GM20431 (cell line): ENCODE data around the gene DNAAF1.
"Not testable (repeated sequence)": the region's sequence is repeated elsewhere in the genome, so short reads cannot be mapped to it uniquely, and the experiment has no call there.

Experiments used
- in situ Hi-C: fragments of 300-500 bp; cut with MseI, MboI; formaldehyde crosslinking; loops from one replicate; pipeline ENCODE4 v1.15.0; 2020; ENCODE audit warnings: low sequenced_read_pairs; ENCODE audit not compliant: unreplicated experiment

Gene DNAAF1

DNA sequence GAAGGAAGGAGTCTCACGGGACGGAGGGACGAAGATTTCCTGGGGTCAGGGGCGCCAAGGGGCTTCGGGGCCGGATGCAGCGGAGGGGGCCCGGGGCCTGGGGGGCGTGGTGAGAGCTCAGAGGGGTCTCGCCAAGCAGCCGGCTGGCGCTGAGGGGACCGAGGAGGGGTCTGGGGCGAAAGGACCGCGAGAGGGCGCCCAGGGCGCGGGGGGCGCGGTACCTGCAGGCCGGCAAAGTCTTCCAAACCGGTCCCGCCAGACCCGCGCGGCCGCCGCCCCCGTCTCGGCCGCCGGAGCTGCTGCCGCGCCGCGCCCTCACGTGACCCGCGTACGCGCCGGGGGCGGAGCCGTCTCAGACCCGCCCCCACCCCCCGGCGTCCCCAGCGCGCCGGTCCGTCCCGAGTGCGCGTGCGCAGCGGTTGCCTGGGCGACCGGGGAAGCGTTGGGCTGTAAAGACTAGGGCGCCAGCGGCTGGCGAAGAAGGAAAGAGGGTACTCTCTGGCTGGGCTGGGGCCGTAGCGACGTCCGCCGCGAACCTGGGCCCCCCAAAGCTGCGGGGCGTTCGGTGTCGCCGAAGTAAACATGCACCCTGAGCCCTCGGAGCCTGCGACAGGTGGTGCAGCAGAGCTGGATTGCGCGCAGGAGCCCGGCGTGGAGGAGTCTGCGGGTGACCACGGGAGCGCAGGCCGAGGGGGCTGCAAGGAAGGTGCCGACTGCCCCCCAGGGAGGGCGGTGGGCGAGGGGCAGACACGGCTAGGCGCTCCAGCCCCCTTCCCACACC lies at the start of gene DNAAF1, which contains the start of gene HSDL1:
DNAAF1 (plus strand) TSS at position 450 of the 781 bp plus-strand sequence; CDS start at position 583, 133 bp downstream.
HSDL1 (minus strand) TSS at position 319 of the 781 bp plus-strand sequence. CDS start 13,856 bp downstream, outside the sequence.
- in situ Hi-C loops, result no loop called here

DNA sequence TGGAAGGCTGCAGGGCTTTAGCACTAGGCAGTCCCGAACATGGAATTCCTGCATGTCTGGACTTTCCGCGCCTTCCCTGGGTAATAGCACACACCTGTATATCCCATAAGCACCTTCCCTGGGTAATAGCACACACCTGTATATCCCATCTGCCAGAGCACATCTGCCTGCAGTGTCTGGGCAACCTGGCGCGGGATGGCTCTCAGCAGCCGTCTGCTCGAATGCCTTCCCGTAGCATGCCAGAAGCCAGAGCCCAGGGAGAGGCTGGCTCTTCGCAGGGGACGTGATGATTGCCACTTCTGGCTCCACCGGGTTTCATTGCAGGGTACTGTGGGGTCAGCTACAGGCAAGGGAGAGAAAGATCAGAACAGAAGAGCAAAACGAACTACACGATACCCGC lies 49.6 kb upstream of the DNAAF1 start:
- in situ Hi-C loops, result no loop called here

DNA sequence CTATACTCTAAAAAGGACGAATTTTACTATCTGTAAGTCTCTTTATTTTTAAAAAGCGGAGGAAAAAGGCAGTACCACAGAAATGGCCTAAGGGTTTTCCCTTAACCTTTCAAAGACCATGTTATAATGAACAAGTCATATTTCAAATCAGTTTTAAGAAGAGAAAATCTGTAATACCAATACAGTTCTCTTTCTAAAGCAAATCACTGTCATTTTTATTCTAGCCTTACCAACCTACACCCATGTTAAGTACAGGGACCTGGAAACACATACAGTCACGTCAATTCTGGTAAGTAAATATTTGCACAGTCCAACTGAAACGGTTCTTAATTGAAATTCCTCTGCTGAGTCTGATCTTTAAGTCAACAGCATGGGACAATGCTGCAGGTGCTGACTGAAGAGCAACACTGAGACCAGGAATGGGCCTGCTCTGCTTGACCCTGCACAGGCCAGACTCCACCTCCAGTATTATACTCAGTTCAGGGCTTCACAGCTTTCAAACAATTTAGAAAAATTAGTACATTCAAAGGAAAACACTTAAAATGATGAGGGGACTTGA lies 48.6 kb upstream of the DNAAF1 start:
- in situ Hi-C loops, result no loop called here

DNA sequence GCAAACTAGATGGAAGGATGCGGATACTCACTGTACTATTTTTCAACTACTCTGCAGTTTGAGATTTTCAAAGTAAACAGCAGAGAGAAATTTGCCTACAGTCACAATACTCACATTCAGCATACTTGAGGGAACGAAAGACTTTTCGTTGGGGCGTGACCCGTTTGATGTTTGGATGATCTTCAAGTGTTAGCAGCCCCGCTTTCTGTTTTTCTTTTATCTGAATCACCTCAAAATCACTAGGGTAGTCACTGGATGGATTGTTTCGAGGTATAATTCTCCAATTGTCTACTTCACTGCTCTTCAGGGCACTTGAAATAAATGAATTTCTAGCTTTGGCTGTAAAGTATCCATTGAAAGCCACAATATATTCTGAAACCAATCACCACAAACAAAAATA lies 46.2 kb upstream of the DNAAF1 start:
- in situ Hi-C loops, result no loop called here

GRCh38 chr16:84103678-84104077 lies 41.4 kb upstream of the DNAAF1 start:
- in situ Hi-C loops, result no loop called here

DNA sequence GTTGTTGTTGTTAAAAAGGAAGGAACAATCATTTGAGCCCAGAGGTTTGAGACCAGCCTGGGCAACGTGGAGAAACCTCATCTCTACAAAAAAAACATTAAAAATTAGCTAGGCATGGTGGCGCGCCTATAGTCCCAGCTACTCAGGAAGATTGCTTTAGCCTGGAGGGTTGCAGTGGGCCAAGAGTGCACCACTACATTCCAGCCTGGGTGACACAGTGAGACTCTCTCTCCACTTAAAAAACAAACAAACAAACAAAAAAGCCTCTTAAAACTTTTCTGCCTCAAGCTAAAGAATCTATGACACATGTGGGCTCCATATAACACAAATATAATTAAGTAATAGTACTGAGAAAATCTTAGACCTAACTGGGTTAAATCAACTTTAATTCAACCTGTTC lies 40.9 kb upstream of the DNAAF1 start:
- in situ Hi-C loops, result no loop called here

DNA sequence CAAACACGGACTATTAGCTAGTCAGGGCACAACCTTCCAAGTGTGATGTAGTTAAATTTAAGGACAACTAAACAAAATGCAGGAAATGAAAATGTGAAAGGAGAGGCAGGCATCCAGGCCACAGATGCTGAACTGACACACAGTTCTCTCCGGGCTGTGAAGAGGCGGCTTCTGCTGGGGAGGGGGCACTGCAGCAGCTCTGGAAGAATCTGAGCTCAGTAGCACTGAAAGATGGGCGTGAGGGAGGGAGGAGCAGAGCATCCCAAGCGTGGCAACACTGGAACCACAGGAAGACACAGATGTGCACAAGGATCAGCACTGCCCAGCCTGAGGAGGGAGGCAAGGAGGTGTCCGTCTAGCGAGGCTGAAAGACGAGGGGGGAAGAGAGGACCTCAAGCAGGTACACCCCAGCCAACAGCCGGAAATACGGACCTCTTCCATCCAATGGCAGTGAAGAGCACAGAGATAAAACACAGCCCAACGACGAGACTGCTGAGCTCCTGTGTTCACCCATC lies 39.8 kb upstream of the DNAAF1 start:
- in situ Hi-C loops, result no loop called here

DNA sequence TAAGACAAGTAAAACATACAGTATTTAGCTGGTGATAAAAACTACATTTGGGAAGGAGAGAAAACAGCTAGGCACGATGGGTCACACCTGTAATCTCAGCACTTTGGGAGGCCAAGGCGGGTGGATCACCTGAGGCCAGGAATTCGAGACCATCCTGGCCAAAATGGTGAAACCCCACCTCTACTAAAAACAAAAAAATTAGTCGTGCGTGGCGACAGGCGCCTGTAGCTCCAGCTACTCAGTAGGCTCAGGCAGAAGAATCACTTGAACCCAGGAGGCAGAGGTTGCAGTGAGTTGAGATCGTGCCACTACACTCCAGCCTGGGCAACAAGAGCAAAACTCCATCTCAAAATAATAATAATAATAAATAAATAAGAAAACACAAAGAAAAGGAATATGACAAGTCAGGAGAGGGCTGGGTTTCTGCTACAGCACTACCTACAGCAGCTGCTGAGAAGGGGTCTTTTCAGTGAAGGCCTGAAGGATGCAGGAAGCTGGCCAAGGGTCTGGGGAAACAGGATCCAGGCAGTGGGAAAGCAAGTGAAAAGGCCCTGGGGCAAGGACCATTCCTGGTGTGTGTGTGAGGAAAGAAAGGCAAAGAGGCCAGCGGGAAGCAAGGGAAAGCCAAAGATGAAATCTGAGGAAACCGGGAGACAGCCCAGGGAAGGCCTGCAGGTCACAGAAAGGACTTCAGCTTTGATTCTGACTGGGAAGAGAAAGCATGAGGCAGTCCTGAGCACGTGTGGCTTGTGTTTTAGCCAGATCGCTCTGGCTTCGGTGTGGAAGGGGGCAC lies 39.0 kb upstream of the DNAAF1 start:
- in situ Hi-C loops, result no loop called here

GRCh38 chr16:84107921-84108320 lies 37.2 kb upstream of the DNAAF1 start:
- in situ Hi-C loops, result no loop called here

DNA sequence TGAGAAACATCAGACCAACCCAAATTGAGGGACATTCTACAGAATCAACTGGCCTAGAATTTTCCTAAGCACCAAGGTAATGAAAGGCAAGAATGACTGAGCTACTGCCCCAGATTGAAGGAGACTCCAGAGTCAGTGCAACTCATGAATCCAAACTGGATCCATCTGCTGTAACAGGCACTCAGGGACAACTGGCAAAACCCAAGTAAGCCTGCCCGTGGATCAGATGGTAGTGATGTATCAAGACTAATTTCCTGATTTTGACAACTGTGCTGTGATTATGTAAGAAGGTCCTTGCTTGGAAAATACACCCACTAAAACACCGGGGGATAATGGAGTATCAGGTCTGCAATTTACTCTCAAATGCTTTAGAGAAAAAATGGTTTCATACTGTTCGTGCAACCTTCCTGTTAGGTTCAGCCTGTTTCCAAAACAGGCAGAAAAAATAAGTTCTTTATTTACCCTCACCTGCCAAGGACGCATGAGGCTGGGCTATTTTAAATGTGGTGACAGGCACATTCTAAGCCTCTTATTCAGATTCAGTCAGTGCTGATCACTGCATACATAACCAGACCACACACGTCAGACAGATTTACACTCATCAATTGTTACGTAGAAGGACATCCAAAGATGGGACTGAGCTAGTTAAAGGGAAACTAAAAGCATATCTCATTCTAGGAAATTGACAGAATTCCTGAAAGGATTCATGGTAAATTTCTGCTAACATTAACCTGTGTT lies 35.3 kb upstream of the DNAAF1 start:
- in situ Hi-C loops, result no loop called here

DNA sequence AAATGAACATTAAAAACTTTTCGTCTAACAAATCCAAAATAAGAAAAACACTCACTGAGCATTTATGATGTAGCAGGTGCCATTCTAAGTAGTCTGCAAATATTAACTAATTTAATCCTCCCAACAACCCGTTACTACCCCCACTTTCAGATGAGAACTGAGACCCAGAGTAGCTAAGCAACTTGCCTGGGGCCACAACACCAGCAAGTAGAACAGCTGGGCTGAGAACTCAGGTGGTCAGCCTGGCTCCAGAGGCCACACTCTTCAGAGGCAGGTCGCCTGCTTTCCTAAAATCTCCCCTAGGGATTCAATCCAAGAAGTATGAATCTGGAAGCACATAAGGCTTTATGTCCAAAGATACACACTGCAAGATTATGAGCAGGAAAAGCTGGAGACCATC lies 34.6 kb upstream of the DNAAF1 start:
- in situ Hi-C loops, result no loop called here

DNA sequence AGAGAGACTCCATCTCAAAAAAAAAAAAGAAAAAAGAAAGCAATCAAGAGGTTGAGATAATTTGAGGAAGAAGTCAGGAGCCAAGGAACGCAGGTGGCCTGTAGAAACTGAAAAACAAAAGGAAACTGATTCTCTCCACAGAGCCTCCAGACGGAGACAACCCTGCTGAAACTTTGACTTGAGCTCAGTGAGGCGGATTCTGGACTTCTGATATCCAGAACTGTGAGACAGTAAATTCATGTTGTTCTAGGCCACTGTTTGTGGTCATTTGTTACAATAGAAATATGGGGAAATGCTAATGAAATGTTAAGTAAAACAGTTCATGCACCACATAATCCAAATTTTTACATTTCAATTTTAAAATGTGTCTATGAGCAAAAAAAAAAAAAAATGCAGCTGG lies 33.6 kb upstream of the DNAAF1 start:
- in situ Hi-C loops, result no loop called here

GRCh38 chr16:84111949-84112348 lies 33.2 kb upstream of the DNAAF1 start:
- in situ Hi-C loops, result not testable (repeated sequence)

DNA sequence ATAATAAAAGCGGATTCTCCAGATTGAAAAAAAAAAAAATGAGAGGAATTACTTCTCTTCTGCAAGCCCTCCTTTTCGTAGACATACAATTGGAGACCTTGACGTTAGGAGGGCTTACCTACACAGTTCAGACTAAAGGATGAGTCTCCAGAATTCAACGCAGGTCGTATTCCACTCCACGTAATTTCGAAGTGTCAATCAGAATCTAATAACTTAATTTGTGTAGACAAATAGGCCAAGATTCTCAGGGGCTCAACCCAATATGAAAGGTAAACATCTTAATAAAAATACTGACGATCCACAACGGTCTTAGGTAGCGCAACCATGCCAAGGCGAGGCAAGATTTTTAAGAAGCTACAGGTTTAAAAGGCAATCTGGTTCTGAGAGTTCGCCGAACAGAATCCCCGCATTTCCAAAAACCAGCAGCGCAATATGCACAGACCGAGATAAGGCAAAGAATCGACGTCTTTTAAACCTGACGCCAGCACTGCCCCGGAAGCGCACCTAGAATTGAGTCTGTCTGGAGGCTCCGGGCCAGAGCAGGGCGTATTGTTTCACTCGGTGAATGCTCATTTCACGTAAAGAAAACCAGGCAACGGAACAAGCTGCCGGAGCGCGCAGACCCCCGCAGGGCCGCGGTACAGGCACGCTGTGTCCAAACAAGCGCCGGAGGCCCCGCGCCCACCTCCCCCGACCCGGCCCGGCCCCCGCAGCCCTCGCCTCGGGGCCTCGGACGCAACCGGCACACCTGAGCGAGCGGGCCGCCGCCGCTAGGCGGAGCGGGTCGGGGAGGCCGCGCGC lies 29.0 kb upstream of the DNAAF1 start:
- in situ Hi-C loops, result no loop called here

DNA sequence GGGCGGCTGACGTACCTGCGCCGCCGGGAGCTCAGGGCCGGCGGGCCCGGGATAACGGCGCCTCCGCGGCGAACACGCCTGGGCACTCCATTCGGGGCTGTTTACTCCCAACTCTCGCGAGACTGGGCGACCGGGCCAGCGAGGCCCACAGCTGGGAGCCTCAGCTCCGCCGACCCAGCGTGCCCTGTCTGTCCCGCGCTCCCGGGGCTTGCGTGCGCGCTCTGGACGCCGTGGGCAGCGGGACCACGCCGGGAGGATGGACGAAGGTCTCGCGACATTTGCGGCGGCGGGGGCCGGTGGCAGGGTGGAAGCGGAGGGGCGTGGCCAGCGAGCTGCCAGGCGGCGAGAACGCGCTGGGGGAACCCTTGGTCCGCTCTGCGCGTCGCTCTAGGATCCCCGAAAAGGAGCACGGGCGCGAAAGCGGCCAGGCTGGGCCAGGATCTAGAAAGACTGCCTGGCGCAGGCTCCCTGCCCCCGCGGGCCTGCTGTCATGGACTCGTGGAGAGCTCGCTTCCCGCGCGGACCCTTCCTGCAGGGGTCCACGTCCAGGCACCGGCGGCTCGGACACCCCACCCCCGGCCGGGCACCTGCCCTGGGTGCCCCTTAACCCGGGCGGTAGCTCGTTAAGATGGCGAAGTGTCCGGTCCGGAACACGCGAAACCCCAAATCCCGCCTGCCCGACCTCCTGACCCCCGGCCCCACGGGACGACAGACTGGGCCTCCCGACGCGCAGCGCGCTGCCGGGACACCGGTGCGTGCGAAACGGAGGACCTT lies 28.2 kb upstream of the DNAAF1 start, which contains the start of gene MBTPS1:
MBTPS1 (minus strand) TSS at position 223 of the 774 bp plus-strand sequence. CDS start 15,159 bp downstream, outside the sequence.
- in situ Hi-C loops, result no loop called here

DNA sequence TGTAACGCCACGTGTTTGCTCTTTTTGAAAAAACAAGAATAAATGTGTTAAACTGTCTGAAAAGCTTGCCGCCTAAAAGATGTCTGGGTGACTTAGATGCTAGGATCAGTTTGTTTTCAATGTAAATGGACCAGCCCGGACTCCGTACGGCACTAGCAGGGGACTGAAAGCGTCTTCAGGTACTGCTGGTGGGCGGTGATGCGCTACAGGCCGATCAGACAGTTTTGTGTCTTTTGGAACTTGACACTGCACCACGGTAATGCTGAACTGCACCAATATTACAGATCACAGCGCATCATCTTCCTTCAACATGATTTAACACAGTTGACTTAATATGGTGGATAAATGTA lies 27.6 kb upstream of the DNAAF1 start:
- in situ Hi-C loops, result no loop called here

DNA sequence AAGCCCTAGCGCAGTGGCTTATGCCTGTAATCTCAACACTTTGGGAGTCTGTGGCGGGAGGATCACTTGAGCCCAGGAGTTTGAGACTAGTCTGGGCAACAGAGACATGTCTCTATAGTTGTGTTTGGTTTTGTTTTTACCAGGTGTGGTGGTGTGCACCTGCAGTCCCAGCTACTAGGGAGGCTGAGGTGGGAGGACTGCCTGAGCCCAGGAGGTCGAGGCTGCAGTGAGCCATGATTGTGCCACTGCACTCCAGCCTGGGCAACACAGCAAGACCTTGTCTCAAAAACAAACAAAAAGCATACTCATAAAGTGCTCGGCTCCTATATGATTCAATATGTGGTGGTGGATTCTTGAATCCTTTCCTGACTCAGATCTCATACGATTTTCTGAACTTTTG lies 26.8 kb upstream of the DNAAF1 start:
- in situ Hi-C loops, result not testable (repeated sequence)

DNA sequence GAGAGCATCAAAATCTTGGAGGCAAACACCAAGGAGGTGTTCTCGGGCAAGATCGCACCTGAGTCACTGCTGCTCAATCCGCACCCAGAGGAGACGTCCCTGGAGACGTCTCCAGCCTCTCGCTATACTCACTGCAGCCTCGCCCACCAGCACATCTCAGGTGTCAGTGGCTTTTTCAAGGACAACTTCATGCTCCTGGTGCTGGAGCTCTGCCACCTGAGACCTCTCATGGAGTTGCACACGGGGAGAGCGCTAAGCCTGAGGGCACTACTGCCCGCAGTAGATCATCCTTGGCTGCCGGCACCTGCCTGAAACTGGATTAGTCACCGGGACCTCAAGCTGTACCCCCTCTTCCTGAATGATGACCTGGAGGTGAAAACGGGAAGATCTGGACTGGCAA lies 25.7 kb upstream of the DNAAF1 start:
- in situ Hi-C loops, result no loop called here

DNA sequence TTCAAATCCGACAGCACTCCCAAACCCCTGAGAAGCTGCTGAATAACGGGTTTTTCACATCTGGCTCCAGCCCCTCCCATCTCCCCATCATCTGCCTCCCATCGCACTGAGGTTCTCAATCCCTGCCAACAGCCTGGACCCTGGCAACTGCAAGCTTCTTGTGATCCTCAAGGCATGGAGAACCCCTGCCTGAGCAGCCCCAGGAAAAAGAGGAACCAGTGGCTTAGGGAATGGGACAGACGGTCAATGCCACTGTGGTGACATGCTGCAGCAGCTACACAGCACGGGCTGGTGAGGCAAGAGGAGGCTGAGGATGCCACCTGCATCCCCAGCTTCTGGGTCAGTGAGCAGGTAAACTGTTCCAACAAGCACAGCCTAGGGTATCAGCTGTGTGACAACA lies 25.1 kb upstream of the DNAAF1 start:
- in situ Hi-C loops, result no loop called here
